Keratinocyte (primary cell): ENCODE results near the gene TMEM9B. TPM values are rescaled to one million over a fixed set of nuclear protein-coding genes. Genes with fewer than 3 reads are reported as not detected.

Experiments used
- DNase-seq: peaks from one replicate; pipeline ENCODE4 v3.0.0-alpha.2; 2011; ENCODE audit warnings: low read depth, missing footprints, low spot score
- FAIRE-seq: peaks from 2 replicates; lab custom pipeline; 2011; peaks lifted over from hg19 to GRCh38; lab: Jason Lieb, UNC
- H2AFZ ChIP-seq: 2 replicates; pipeline ENCODE4 v1.6.0; 2012; ENCODE audit warnings: low read length, control low read depth, inconsistent platforms; ENCODE audit not compliant: control insufficient read depth
- H3K27ac ChIP-seq: 2 replicates; pipeline ENCODE4 v1.5.1; 2011; ENCODE audit warnings: low read length; ENCODE audit not compliant: control insufficient read depth, insufficient read depth
- H3K27me3 ChIP-seq: 3 replicates; pipeline ENCODE4 v1.6.0; 2011; ENCODE audit warnings: low read length; ENCODE audit not compliant: control insufficient read depth, insufficient read depth; ENCODE audit errors: extremely low read depth
- H3K36me3 ChIP-seq, 2 experiments: 2 replicates in 1 of 2; 3 replicates in 1 of 2; pipeline ENCODE4 v1.5.1; 2011; ENCODE audit warnings: low read length in 2 of 2, mild to moderate bottlenecking in 1 of 2; ENCODE audit not compliant: control insufficient read depth in 2 of 2, insufficient read depth in 2 of 2; ENCODE audit errors: extremely low read depth in 1 of 2
- H3K4me1 ChIP-seq: 3 replicates; pipeline ENCODE4 v1.5.1; 2011; ENCODE audit warnings: low read length; ENCODE audit not compliant: control insufficient read depth, insufficient read depth; ENCODE audit errors: extremely low read depth
- H3K4me2 ChIP-seq: 3 replicates; pipeline ENCODE4 v1.6.0; 2011; ENCODE audit warnings: low read depth, low read length; ENCODE audit not compliant: control insufficient read depth, insufficient read depth; ENCODE audit errors: extremely low read depth
- H3K4me3 ChIP-seq, 3 experiments: fragments of 200-600 bp in 1 of 3; sonication (generic) in 1 of 3; 2 replicates in 2 of 3; 3 replicates in 1 of 3; pipeline ENCODE4 v1.5.1; 2011 to 2016; ENCODE audit warnings: low read length in 3 of 3, mild to moderate bottlenecking in 3 of 3, control low read depth in 2 of 3, inconsistent platforms in 1 of 3, low read depth in 1 of 3, mixed read lengths in 1 of 3, mixed run types in 1 of 3, moderate library complexity in 1 of 3; ENCODE audit not compliant: control insufficient read depth in 2 of 3, insufficient read depth in 2 of 3; ENCODE audit errors: extremely low read depth in 1 of 3
- H3K79me2 ChIP-seq: 2 replicates; pipeline ENCODE4 v1.6.0; 2012; ENCODE audit warnings: low read length; ENCODE audit not compliant: control insufficient read depth, insufficient read depth
- H3K9ac ChIP-seq: 3 replicates; pipeline ENCODE4 v1.6.0; 2011; ENCODE audit warnings: low read length; ENCODE audit not compliant: control insufficient read depth, insufficient read depth; ENCODE audit errors: extremely low read depth
- H3K9me1 ChIP-seq: 3 replicates; pipeline ENCODE4 v1.6.0; 2011; ENCODE audit warnings: low read length; ENCODE audit not compliant: control insufficient read depth, insufficient read depth; ENCODE audit errors: extremely low read depth
- H3K9me3 ChIP-seq: 2 replicates; pipeline ENCODE4 v1.5.1; 2012; ENCODE audit warnings: low read depth, low read length; ENCODE audit not compliant: control insufficient read depth
- H4K20me1 ChIP-seq: 3 replicates; pipeline ENCODE4 v1.6.0; 2011; ENCODE audit warnings: low read length; ENCODE audit not compliant: control insufficient read depth, insufficient read depth; ENCODE audit errors: extremely low read depth
- CTCF ChIP-seq, 3 experiments: IDR thresholded peaks in 1 of 3; conservative IDR thresholded peaks in 1 of 3; optimal IDR thresholded peaks in 1 of 3; 2 replicates in 2 of 3; 3 replicates in 1 of 3; pipeline versions ENCODE3 to v1.5.1; 2011; ENCODE audit warnings: low read length in 3 of 3, mild to moderate bottlenecking in 3 of 3, moderate library complexity in 2 of 3, control low read depth in 1 of 3, inconsistent platforms in 1 of 3; ENCODE audit not compliant: insufficient read depth in 2 of 3; ENCODE audit errors: extremely low read depth in 1 of 3
- EZH2 ChIP-seq: IDR thresholded peaks from one replicate; pipeline ENCODE4 v1.6.1; 2012; ENCODE audit warnings: inconsistent platforms, mild to moderate bottlenecking, low read length, moderate library complexity
- dilution Hi-C: fragments of 300-500 bp; cut with MboI; formaldehyde crosslinking; loops from one replicate; pipeline ENCODE4 v1.7.0; 2020; ENCODE audit warnings: low sequenced_read_pairs; ENCODE audit not compliant: extremely low pct_ligation_motif_present
- polyA plus RNA-seq, 5 experiments: library from polyadenylated mRNA; depleted of rRNA in 3 of 5; stranded (reverse) in 3 of 5; stranded (forward) in 1 of 5; unstranded in 1 of 5; fragments of >200 nt; gene quantifications; 1 replicate in 1 of 5; 2 replicates in 3 of 5; 3 replicates in 1 of 5; pipeline versions ENCODE4 v1.2.1 to v1.2.3, GENCODE V29; 2011 to 2012; ENCODE audit warnings: missing spikeins in 2 of 5, low read depth in 1 of 5, low replicate concordance in 1 of 5

Gene TMEM9B
- polyA plus RNA-seq, 1 donor (not counting 4 experiments of a cell fraction or from before 2014, with no cell fraction given) = 60.8 TPM

GRCh38 chr11:8985462-8985861, 21.2 kb upstream of the TMEM9B start:
- H3K9me3 ChIP-seq = no peaks in the 10 kb centered on the region
- H3K27me3 ChIP-seq = no peaks in the 10 kb centered on the region
- H3K36me3 ChIP-seq = no peaks in the 10 kb centered on the region
- H2AFZ ChIP-seq = no peak overlapping the region
- FAIRE-seq (no peak), DNase-seq (no peak)
- dilution Hi-C loops = no loop called here
- no peaks in the 10 kb centered on the region for H3K79me2 ChIP-seq
- no peak overlapping the region for H3K4me2 ChIP-seq
- H3K4me1 ChIP-seq = no peaks in the 10 kb centered on the region
- no peaks in the 10 kb centered on the region for H4K20me1 ChIP-seq
- no peak overlapping the region for H3K4me3 ChIP-seq
- H3K9me1 ChIP-seq = no peaks in the 10 kb centered on the region
- no peak overlapping the region for H3K27ac ChIP-seq
- no peak overlapping the region for H3K9ac ChIP-seq
- TF ChIP-seq EZH2 = no peak
- no peak for TF ChIP-seq CTCF (optimal IDR thresholded peaks at IDR 0.05 in 1 of 3, IDR thresholded peaks at IDR 0.05 in 1 of 3, conservative IDR thresholded peaks at IDR 0.05 in 1 of 3; ENCODE audit: extremely low read depth in 1 of 3, insufficient read depth in 2 of 3, low read length in 3 of 3)

- no peaks in the 10 kb centered on the region for H3K9me1 ChIP-seq
- H3K36me3 ChIP-seq = no peaks in the 10 kb centered on the region
- DNase-seq (no peak), FAIRE-seq (no peak)
- H3K4me1 ChIP-seq = no peaks in the 10 kb centered on the region
- no peak overlapping the region for H3K27ac ChIP-seq
- H3K79me2 ChIP-seq = no peaks in the 10 kb centered on the region
- H2AFZ ChIP-seq = no peak overlapping the region
- no peak overlapping the region for H3K9ac ChIP-seq
- no peaks in the 10 kb centered on the region for H4K20me1 ChIP-seq
- H3K27me3 ChIP-seq = no peaks in the 10 kb centered on the region
- TF ChIP-seq EZH2 = no peak
- TF ChIP-seq CTCF (optimal IDR thresholded peaks at IDR 0.05 in 1 of 3, IDR thresholded peaks at IDR 0.05 in 1 of 3, conservative IDR thresholded peaks at IDR 0.05 in 1 of 3; ENCODE audit: extremely low read depth in 1 of 3, insufficient read depth in 2 of 3, low read length in 3 of 3) = no peak
- dilution Hi-C loops = no loop called here
- H3K9me3 ChIP-seq = no peaks in the 10 kb centered on the region
- no peak overlapping the region for H3K4me3 ChIP-seq
- H3K4me2 ChIP-seq = no peak overlapping the region
Observed at GRCh38 chr11:8983552-8983951, 19.3 kb upstream of the TMEM9B start.
